SK-N-MC (cell line): ENCODE measurements around the gene ZDHHC24.
"Not testable (repeated sequence)": the region's sequence is repeated elsewhere in the genome, so short reads cannot be mapped to it uniquely, and the experiment has no call there.

Source experiments
- DNase-seq: peaks from one replicate; pipeline ENCODE4 v3.0.0-alpha.2; 2011; ENCODE audit warnings: low read depth, low spot score
- H3K27ac ChIP-seq: fragments of 200-600 bp; sonication (generic); 2 replicates; pipeline ENCODE4 v1.5.1; 2016; ENCODE audit warnings: mixed run types
- H3K36me3 ChIP-seq: fragments of 200-600 bp; sonication (generic); 2 replicates; pipeline ENCODE4 v1.6.1; 2017; ENCODE audit warnings: antibody characterized with exemption, low read length, mixed read lengths; ENCODE audit not compliant: insufficient read depth
- H3K4me3 ChIP-seq: fragments of 200-600 bp; sonication (generic); 2 replicates; pipeline ENCODE4 v1.5.1; 2016
- H3K9ac ChIP-seq: fragments of 200-600 bp; sonication (generic); 2 replicates; pipeline ENCODE4 v1.8.0; 2017; ENCODE audit warnings: mixed run types, mixed read lengths; ENCODE audit not compliant: insufficient read length
- H3K9me3 ChIP-seq: fragments of 200-600 bp; sonication (generic); 2 replicates; pipeline ENCODE4 v1.6.1; 2017; ENCODE audit warnings: low read depth, mild to moderate bottlenecking, antibody characterized with exemption, low read length, moderate library complexity, mixed read lengths
- EZH2 ChIP-seq: fragments of 200-600 bp; sonication (generic); IDR thresholded peaks from one replicate; pipeline ENCODE4 v1.6.1; 2017; ENCODE audit warnings: antibody characterized with exemption
- FOXP2 ChIP-seq: optimal IDR thresholded peaks from 2 replicates; pipeline ENCODE3; 2011; ENCODE audit warnings: mild to moderate bottlenecking, moderate library complexity; ENCODE audit not compliant: insufficient read depth; ENCODE audit errors: extremely low read length, control extremely low read depth
- POLR2AphosphoS5 ChIP-seq: IDR thresholded peaks from 2 replicates; pipeline ENCODE4 v1.6.1; 2012; ENCODE audit warnings: mild to moderate bottlenecking, low read depth, low read length, borderline replicate concordance

ZDHHC24 gene

DNA sequence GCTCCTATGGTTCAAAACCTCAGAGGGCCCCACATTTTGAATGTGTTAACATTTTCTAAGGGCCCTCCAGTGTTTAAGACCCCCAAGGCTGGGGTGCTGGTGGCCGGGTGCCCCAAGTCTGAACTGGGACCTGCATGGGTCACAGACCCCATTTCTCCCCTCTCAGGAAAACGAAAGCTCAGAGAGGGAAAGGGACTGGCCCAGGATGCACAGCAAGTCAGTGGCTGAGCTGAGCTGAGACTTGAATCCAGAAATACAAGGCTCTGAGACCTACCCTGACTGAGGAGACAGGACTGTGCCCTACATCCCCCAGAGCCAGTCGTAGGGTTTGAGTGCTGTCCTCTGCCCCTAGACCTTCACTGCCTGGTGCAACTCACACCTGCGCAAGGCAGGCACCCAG is 5.0 kb upstream of the ZDHHC24 start:
- no peak for DNase-seq
- no peaks in the 10 kb centered on the region for H3K9me3 ChIP-seq
- no peak for TF ChIP-seq POLR2AphosphoS5
- no peak for TF ChIP-seq FOXP2
- TF ChIP-seq EZH2, result no peak
- no peak overlapping the region for H3K9ac ChIP-seq
- no peak overlapping the region for H3K27ac ChIP-seq
- H3K4me3 ChIP-seq, result no peak overlapping the region
- no peaks in the 10 kb centered on the region for H3K36me3 ChIP-seq

DNA sequence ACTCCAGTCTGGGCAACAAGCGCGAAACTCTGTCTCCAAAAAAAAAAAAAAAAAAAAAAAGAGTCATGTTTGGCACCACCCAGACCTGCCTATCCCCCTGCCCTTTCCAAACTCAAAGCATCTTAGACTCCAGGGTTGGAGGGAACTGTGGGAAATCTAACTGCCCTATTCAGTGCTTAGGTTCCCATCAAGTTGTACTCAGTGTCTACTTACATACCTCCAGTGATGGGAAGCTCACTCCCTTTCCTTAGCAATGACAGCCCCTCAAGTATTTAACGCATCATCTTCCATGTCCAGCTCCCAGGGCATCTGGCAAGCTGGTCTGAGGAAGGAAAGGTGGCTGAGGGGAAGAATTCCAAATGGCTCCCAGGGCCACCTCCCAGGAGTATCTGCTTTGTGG is 3.8 kb upstream of the ZDHHC24 start:
- DNase-seq, result no peak
- Histone ChIP-seq H3K27ac (no peak overlapping the region), H3K9me3 (no peaks in the 10 kb centered on the region), H3K36me3 (no peaks in the 10 kb centered on the region), H3K4me3 (no peak overlapping the region), H3K9ac (no peak overlapping the region)
- TF ChIP-seq EZH2 (no peak), POLR2AphosphoS5 (no peak), FOXP2 (no peak)

GRCh38 chr11:66548774-66549630 is 3.2 kb upstream of the ZDHHC24 start:
- Histone ChIP-seq H3K36me3 (no peaks in the 10 kb centered on the region), H3K27ac (no peak overlapping the region), H3K9me3 (no peaks in the 10 kb centered on the region), H3K4me3 (no peak overlapping the region), H3K9ac (no peak overlapping the region)
- TF ChIP-seq EZH2, result no peak
- no peak for TF ChIP-seq FOXP2
- no peak for TF ChIP-seq POLR2AphosphoS5
- no peak for DNase-seq

DNA sequence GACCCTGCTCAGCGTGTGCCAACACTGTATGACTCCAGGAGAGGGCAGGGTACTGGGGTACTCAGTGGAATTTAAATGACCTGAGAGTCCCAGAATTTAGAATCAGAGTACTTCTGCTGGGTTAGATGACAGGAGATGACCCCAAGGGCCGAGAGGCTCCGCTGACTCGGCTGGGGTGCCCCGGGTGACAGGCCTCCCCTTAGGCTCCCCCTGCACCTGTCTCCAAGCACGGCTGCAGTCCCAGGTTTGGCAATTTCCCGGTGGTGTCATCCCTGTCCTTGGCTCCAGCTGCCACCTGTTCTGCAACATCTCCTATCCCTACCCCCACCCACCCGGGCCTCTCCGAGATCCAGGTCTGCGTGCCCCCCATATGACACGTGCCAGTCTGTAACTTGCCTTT is 2.2 kb upstream of the ZDHHC24 start:
- H3K9ac ChIP-seq, result no peak overlapping the region
- TF ChIP-seq EZH2, result no peak
- TF ChIP-seq POLR2AphosphoS5, result no peak
- no peak for TF ChIP-seq FOXP2
- H3K27ac ChIP-seq, result no peak overlapping the region
- H3K9me3 ChIP-seq, result no peaks in the 10 kb centered on the region
- DNase-seq, result no peak
- no peaks in the 10 kb centered on the region for H3K36me3 ChIP-seq
- no peak overlapping the region for H3K4me3 ChIP-seq

GRCh38 chr11:66547662-66548009 is 1.8 kb upstream of the ZDHHC24 start:
- DNase-seq, result no peak
- no peak for TF ChIP-seq FOXP2
- TF ChIP-seq EZH2, result no peak
- no peak for TF ChIP-seq POLR2AphosphoS5
- H3K9me3 ChIP-seq, result no peaks in the 10 kb centered on the region
- H3K9ac ChIP-seq, result no peak overlapping the region
- no peak overlapping the region for H3K27ac ChIP-seq
- H3K4me3 ChIP-seq, result no peak overlapping the region
- H3K36me3 ChIP-seq, result no peaks in the 10 kb centered on the region

GRCh38 chr11:66546966-66547661 is 1.3 kb upstream of the ZDHHC24 start:
- Histone ChIP-seq H3K27ac (no peak overlapping the region), H3K4me3 (peak overlapping the region; percentile 89; the same call in 1 of the 2 replicates), H3K9ac (no peak overlapping the region), H3K36me3 (no peaks in the 10 kb centered on the region), H3K9me3 (no peaks in the 10 kb centered on the region)
- DNase-seq, result no peak
- TF ChIP-seq EZH2 (no peak), POLR2AphosphoS5 (no peak)

- Histone ChIP-seq H3K4me3 (peak within 1 kb of the TSS; percentile 89), H3K9me3 (no peaks in the 10 kb centered on the region), H3K27ac (no peak within 1 kb of the TSS), H3K36me3 (no peaks in the 10 kb centered on the region), H3K9ac (peak within 1 kb of the TSS; percentile 89)
- no peak for TF ChIP-seq EZH2
- no peak for DNase-seq
Observed at GRCh38 chr11:66546368-66546965, 619 bp upstream of the ZDHHC24 start, which contains the start of gene ACTN3. TSS of gene ACTN3 (plus strand) at chr11:66546903. CDS start at chr11:66546938, 35 bp downstream.

DNA sequence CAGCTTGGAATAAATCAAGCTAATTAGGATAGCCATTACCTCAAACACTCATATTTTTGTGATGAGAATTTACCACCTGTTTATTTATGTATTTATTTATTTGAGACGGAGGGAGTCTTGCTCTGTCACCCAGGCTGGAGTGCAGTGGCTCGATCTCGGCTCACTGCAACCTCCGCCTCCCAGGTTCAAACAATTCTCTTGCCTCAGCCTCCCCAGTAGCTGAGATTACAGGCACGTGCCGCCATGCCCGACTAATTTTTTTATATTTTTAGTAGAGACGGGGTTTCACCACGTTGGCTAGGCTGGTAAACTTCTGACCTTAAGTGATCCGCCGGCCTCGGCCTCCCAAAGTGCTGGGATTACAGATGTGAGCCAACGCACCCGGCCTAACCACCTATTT is 896 bp downstream of the ZDHHC24 start:
- not testable (repeated sequence) for H3K27ac ChIP-seq, DNase-seq, H3K9me3 ChIP-seq, H3K36me3 ChIP-seq
- Histone ChIP-seq H3K9ac (peak overlapping the region; percentile 89), H3K4me3 (peak overlapping the region; percentile 89)
